Ishikawa (cell line): ENCODE data around the gene DAO.

Experiments used
- CEBPB ChIP-seq: IDR thresholded peaks from 2 replicates; pipeline ENCODE4 v1.6.1; 2012
- CREB1 ChIP-seq: IDR thresholded peaks from 2 replicates; pipeline ENCODE4 v1.6.1; 2012; ENCODE audit warnings: low read depth
- EGR1 ChIP-seq: IDR thresholded peaks from 2 replicates; pipeline ENCODE4 v1.6.1; 2012
- EP300 ChIP-seq: IDR thresholded peaks from 2 replicates; pipeline ENCODE4 v1.6.1; 2012; ENCODE audit warnings: borderline replicate concordance
- FOXM1 ChIP-seq: IDR thresholded peaks from 2 replicates; pipeline ENCODE4 v1.6.1; 2012; ENCODE audit warnings: low read depth, borderline replicate concordance
- NFIC ChIP-seq: IDR thresholded peaks from 2 replicates; pipeline ENCODE4 v1.6.1; 2012
- RAD21 ChIP-seq: IDR thresholded peaks from 2 replicates; pipeline ENCODE4 v1.6.1; 2012; ENCODE audit warnings: low read depth
- TAF1 ChIP-seq: IDR thresholded peaks from 2 replicates; pipeline ENCODE4 v1.6.1; 2012; ENCODE audit warnings: low read depth, mild to moderate bottlenecking
- TCF12 ChIP-seq: IDR thresholded peaks from 2 replicates; pipeline ENCODE4 v1.6.1; 2012; ENCODE audit warnings: low read depth
- YY1 ChIP-seq: IDR thresholded peaks from 2 replicates; pipeline ENCODE4 v1.6.1; 2012; ENCODE audit warnings: low read depth
- ZBTB7A ChIP-seq: IDR thresholded peaks from 2 replicates; pipeline ENCODE4 v1.6.1; 2012; ENCODE audit warnings: low read depth
- TF ChIP-seq, protein P1 (sequence below): IDR thresholded peaks from 2 replicates; pipeline ENCODE4 v1.6.1; 2012
- TF ChIP-seq, protein P2 (sequence below): IDR thresholded peaks from 2 replicates; pipeline ENCODE4 v1.6.1; 2012
- TF ChIP-seq, protein P3 (sequence below): IDR thresholded peaks from 2 replicates; pipeline ENCODE4 v1.6.1; 2012; ENCODE audit warnings: low read depth, mild to moderate bottlenecking

The DAO gene

DNA sequence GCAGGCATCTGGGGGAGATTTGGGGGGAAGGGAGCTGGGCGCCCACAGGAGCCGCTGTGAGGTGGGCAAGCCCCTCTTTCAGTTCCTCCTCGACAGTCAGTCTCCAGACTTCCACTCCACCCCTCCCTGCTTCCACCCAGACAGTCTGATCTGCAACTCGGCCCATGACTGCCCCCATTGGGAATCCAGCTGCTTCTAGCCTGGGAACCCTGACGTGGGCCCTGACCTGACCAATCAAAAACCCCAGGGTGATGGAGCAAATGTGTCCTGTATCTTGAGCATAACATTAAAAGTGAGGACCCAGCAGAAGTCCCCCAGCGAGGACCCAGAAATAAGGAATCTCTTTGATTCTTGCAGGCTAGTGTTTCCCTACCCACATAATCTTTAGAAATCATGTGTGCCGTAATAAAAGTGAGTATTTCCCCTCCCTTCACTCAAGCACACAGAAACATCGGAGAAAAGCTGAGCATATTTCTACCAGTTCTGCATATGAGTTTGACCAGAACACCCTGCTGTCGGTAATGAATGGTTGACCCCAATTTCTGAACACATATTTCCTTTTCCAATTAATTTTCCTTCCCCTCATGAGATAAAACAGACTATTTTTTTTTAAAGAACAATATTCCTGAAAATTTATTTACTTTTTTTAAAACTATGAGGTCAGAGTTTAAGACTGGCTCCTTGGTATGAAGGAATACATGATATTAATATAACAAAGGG, 28.9 kb upstream of the DAO start:
- TF ChIP-seq EGR1 (no peak), EP300 (no peak), TCF12 (no peak), RAD21 (no peak), TAF1 (no peak), CEBPB (no peak), FOXM1 (no peak)

DNA sequence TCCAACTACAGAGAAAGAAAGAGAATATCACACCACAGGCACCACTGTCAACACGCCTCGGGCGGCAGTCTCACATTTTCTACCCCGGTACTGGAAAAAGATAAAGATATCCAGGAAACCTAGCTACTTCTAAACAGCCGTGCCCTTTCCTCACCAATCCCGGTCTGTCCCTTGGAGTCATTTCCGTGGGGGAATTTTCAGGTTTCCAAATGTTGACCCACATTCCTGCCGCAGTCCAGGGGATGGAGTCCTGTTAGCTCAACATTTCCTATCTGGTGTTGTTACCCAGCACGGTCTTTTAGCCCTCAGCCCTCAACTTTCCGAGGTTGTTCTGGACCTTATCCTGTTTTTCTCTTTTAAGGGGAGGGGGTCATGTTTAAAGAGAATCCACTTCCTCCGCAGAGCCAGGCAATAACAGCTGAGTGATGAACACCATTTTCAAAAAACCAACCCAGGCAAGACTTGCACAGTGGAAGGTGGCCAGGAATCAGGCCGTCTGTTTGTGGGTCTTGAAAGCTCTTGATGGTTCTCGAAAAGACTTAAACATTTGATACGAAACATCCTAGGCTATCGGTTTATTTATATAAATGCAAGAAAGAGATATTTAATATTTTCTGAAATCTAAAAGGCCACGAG, 27.1 kb upstream of the DAO start:
- no peak for TF ChIP-seq TCF12
- TF ChIP-seq FOXM1: no peak
- TF ChIP-seq, protein P1, sequence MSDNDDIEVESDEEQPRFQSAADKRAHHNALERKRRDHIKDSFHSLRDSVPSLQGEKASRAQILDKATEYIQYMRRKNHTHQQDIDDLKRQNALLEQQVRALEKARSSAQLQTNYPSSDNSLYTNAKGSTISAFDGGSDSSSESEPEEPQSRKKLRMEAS: no peak
- no peak for TF ChIP-seq TAF1
- no peak for TF ChIP-seq NFIC
- TF ChIP-seq, protein P2, sequence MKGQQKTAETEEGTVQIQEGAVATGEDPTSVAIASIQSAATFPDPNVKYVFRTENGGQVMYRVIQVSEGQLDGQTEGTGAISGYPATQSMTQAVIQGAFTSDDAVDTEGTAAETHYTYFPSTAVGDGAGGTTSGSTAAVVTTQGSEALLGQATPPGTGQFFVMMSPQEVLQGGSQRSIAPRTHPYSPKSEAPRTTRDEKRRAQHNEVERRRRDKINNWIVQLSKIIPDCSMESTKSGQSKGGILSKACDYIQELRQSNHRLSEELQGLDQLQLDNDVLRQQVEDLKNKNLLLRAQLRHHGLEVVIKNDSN: no peak
- no peak for TF ChIP-seq YY1

DNA sequence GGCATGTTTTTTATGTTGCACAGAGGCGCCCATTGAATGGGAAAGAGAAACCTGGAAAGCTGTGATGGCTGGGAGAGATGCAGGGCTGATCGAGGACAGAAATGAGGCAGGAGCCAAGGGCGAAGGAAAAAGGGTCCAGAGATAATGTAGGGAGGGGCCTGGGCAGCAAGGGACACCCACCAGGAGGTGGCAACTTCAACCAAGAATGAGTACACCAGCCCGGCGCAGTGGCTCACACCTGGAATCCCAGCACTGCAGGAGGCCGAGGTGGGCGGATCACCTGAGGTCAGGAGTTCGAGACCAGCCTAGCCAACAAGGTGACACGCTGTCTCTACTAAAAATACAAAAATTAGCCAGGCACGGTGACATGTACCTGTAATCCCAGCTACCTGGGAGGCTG, 26.5 kb upstream of the DAO start:
- TF ChIP-seq, protein P3, sequence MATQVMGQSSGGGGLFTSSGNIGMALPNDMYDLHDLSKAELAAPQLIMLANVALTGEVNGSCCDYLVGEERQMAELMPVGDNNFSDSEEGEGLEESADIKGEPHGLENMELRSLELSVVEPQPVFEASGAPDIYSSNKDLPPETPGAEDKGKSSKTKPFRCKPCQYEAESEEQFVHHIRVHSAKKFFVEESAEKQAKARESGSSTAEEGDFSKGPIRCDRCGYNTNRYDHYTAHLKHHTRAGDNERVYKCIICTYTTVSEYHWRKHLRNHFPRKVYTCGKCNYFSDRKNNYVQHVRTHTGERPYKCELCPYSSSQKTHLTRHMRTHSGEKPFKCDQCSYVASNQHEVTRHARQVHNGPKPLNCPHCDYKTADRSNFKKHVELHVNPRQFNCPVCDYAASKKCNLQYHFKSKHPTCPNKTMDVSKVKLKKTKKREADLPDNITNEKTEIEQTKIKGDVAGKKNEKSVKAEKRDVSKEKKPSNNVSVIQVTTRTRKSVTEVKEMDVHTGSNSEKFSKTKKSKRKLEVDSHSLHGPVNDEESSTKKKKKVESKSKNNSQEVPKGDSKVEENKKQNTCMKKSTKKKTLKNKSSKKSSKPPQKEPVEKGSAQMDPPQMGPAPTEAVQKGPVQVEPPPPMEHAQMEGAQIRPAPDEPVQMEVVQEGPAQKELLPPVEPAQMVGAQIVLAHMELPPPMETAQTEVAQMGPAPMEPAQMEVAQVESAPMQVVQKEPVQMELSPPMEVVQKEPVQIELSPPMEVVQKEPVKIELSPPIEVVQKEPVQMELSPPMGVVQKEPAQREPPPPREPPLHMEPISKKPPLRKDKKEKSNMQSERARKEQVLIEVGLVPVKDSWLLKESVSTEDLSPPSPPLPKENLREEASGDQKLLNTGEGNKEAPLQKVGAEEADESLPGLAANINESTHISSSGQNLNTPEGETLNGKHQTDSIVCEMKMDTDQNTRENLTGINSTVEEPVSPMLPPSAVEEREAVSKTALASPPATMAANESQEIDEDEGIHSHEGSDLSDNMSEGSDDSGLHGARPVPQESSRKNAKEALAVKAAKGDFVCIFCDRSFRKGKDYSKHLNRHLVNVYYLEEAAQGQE: no peak
- TF ChIP-seq CEBPB (no peak), EP300 (no peak), TAF1 (no peak), ZBTB7A (no peak), NFIC (no peak)
- TF ChIP-seq, protein P2: no peak

DNA sequence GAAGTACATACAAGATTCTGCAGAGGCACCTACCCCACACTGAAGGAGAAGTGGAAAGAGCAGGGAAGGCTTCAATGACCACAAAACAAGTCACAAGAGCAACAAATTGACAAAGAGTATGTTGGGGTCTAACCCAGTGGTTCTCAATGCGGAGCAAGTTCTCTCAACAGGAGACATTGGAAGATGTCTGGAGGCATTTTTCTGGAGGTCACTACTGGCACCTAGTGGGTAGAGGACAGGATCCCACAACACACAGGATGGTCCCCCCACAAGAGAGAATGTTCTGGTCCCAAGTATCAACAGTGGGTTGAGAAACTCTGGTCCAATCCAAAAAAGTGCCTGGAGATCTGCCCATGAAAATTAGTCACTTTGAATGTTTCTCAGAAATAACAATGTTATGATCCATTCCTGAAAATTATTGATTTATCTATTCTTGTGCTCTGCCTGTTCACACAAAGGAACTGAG, 25.9 kb upstream of the DAO start:
- peak; percentile 12; the same call in 1 of the 2 replicates for TF ChIP-seq RAD21
- TF ChIP-seq, protein P3: no peak

DNA sequence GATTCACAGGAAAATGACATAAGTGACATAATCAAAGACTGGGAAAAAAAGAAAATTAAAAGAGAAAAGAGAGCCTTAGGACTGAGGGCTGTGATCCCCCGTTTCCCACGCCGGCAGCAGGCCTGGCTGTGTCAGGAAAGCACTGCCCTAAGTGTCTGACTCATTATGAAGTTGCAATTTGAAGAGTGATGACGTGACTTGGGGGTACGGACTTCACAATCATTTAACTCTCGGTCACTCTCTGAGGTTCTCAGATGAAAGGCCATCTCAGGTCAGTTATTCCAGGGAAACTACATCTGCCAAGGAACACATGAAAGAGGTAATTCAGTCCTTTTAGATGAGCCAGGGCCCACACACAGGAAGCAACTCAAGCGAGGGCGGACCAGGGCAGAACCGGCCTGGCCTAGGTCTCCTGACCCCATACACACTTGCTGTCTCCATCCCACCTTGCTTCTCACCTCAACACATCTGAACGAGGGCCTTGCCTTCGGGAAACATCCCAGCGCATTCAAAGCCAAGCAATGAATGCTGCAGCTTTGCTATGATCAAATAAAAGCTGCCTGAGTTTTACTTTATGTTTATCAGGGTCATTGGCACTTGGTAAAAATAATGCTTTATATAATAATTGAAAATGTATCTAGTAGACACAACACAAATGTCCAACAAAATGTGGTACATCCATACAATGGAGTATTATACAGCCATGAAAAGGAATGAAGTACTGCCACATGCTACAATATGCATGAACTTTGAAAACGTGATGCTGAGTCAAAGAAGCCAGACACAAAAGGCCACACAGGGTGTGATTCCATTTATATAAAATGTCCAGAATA, 25.2 kb upstream of the DAO start:
- TF ChIP-seq CEBPB: no peak
- TF ChIP-seq CREB1: no peak
- no peak for TF ChIP-seq FOXM1
- TF ChIP-seq, protein P1: no peak
- no peak for TF ChIP-seq EP300
- TF ChIP-seq TAF1: no peak
- TF ChIP-seq, protein P2: no peak
- no peak for TF ChIP-seq NFIC
- TF ChIP-seq, protein P3: no peak
- TF ChIP-seq RAD21: no peak
- TF ChIP-seq EGR1: no peak
- TF ChIP-seq ZBTB7A: no peak
- TF ChIP-seq TCF12: no peak
